Measurements from ENCODE around the gene CPA4. TPM values are rescaled to one million over a fixed set of nuclear protein-coding genes. Genes with fewer than 3 reads are reported as not detected.

Gene CPA4
- not detected for total RNA-seq

GRCh38 chr7:130292682-130293257 lies at the start of gene CPA4:
CPA4 (plus strand) TSS chr7:130293161; CDS start chr7:130293181, 20 bp downstream.

GRCh38 chr7:130266258-130266960 lies 26.6 kb upstream of the CPA4 start, which contains the start of gene CPA2:
CPA2 (plus strand) TSS chr7:130266863; CDS start chr7:130266882, 19 bp downstream.

GRCh38 chr7:130344271-130344866 lies 51.4 kb downstream of the CPA4 start, which contains the start of gene CPA5:
CPA5 (plus strand) TSS chr7:130344816; CDS start chr7:130346486, 1,670 bp downstream.

Other genes starting within 250 kb of the CPA4 start
- gene ZC3HC1, start 241.8 kb upstream of the CPA4 start, total RNA-seq = 12.8 TPM
- 87.3 TPM for gene KLHDC10, start 222.6 kb upstream of the CPA4 start, total RNA-seq
- 12.5 TPM for gene TMEM209, start 87.8 kb upstream of the CPA4 start, total RNA-seq
- gene SSMEM1, start 85.3 kb upstream of the CPA4 start, total RNA-seq = not detected
- not detected for gene CPA2, start 26.3 kb upstream of the CPA4 start, total RNA-seq
- not detected for gene CPA5, start 51.7 kb downstream of the CPA4 start, total RNA-seq
- not detected for gene CPA1, start 87.3 kb downstream of the CPA4 start, total RNA-seq
- 29.1 TPM for gene CEP41, start 147.9 kb downstream of the CPA4 start, total RNA-seq
- gene MEST, start 198.9 kb downstream of the CPA4 start, total RNA-seq = 110 TPM